ENCODE results near the gene TNN.

Gene TNN

DNA sequence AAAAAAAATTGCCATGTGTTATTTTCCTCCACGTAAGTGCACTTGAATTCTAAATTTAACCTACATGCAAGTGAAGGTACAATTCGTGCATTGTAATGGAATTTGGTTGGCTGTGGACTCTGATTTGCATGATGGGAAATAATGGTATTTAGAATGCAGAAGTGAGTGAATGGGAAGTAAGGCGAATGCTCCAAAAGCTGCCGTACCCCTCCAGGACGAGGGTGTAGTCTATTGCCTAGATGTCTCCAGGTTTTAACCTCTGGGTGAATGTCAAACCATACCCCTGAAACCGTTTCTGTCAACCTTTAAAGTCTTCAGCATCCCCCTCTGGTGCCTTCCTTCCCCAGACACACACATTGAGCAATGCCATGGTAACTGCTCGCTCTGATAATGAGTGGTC, 80.4 kb downstream of the TNN start:
- DNase-seq = no peak

DNA sequence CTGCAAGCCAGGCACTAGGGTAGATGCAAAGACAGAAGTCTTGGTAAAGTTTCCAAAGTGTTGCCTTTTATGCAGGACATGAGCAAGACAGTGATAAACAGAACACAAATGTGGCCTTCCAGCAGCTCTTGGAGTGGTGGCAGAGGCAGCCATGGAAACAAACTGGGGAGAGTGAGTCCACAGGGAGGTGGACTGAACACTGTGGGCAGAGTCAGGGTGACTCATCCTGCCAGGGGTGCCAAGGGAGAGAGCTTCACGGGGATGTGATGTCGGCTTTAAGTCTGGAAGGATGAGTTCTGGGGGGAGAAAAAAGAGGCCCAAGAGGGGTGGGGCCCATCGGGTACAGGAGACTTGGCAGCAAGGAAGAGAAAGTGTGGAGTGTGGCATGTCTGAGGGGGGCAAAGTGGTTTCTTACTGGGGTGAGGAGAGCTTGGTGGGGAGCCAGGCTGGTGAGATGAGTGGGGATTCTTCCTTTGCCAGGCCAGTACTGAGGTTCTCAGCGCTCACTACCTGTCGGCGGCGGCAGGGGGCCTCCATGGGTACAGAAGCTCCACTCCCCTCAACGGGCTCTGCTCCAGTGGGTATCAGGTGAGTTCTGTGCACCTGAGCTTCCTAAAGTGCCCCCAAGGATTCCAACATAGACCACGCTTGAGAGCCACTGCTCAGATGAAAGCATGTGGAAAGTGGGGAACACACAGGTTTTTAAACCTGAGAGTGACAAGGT, 83.1 kb downstream of the TNN start:
- peak; percentile 48 for DNase-seq

DNA sequence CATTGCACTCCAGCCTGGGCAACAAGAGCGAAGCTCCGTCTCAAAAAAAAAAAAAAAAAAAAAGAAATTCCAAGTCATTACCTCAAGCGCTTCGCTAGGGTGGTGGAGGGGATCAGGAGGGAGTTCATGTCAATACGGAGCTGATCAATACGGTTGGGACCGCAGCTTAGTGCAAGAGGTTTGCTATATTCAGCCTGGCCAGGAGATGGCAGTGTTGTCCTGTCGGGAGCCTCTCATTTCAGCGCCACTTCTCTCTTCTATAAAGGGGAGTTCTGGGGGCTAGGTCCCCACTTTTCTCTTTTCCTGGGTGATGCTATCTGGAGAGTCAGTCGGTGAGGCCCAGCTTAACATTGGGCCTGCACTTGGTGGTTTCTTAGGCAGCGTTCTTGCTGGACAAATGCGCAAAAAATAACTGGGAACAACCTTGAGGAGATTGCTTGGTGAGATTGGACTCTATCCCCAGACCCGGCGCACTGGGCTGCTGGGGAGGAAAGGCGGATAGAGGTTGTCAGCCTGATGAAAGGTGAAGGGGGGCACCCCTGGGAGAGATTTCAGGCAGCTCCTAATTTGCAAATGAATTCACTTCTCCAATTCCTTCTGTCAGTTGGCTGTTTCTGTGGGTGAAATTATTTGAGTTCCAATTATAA, 84.5 kb downstream of the TNN start:
- DNase-seq = peak; percentile 68

DNA sequence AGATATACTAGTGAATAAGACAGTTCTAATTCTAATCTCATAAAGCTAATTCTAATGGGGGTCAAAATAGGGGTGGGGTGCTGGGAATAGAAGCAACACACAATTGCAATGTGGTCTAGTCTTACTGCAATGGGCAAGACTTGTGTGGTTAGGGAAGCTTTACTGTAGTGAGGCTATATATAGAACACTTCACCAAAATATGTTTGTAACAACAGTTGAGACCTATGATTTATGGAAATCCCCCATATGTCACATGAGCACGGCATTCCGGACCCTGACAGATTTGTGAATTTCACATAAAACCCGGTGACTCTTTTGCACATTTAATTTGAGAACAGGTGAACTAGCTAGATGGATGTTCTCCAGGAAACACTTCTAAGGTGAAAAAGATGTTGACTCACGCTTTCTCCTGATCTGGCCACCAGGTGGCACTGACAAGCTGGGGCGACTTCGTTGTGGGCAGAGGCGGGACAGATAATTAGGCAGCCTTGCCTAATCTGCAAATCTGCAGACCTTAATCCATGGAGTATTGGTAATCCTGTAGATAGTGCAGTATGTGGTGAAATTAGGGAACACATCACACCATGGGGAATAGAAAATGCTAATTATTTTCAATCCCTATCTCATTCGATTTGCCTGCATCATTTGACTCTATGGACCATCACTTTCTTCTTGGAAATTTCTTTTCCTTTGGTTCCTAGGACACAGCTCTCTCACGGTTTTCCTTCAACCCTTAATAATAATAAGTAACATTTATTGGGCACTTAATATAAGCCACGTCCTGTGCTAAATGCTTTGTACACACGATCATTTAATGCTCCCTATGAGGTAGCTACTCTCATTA, 87.2 kb downstream of the TNN start:
- DNase-seq = peak; percentile 78

DNA sequence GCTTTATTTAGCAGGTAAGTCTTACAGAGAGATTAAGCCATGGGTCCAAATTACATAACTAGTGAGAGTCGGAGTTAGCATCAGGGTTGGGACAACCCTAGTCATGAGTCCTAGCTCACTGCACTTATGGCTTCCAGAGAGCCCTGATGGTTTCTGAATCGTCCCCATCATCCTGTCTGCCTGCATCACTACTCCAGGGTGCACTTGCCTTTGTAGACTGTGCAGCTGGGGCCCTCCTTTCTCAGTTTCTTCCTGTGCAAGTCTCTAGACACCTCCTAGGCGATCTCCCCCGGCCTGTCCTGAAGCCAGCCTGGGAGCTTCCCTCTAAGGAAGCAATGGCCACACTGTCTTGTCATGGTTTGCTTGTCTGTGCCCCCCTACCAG, 87.8 kb downstream of the TNN start:
- DNase-seq = no peak

DNA sequence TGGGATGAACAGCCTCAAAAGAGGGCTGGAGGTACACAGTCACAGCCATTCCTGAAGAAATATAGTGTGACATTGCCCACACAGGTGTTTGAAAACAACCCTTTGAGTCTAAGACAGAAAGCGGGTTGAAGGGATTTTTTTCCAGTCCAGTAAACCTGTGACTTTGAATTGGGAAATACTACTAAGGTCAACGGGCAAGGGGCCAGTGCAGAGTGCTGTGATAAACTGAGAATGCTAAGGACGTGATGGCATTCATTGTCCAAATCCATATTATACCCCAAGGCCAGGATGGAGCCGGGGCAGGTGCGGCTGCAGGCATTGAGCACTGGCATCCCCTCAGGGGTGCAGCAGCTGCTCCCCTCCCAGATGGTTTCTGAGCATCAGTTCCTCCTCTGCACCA, 88.3 kb downstream of the TNN start:
- no peak for DNase-seq

DNA sequence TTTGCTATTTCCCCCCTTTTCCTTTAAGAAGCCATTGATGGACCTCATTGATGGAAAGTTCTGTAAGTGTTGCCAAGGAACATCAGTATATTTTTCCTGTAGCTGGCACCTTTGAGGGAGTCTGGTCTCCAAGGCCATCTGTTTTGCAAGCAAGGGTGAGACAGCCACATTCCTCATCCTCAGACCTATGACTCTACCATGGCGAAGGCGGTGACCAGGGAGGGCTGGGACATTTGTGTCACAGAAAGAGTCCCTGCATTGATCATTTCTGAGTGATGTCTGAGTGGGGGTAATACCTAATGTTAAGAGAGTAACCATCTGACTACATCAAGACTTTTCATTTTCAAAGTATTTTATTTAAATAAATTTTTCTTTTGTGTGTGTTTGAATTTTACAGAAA, 89.6 kb downstream of the TNN start:
- DNase-seq = no peak

DNA sequence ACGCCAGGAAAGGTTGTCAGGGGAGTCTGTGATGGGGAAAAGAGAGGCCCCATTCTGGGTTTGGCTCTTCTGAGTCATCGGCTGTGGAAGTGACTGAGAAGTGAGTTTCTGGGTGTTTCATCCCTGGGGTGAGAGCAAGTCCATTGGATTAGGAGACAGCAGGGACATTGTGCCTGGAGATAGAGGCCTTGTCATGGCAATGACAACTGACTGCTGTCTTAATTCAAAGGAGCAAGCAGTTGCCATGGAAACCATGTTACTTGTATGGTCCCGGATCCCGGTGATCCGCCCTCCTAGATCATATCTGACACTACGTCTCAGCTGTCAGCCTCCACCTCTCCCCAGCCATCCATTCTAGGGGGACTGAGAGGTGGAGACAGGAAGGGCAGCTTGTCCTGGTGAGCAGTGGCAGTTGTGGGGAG, 90.5 kb downstream of the TNN start:
- peak; percentile 26 for DNase-seq

DNA sequence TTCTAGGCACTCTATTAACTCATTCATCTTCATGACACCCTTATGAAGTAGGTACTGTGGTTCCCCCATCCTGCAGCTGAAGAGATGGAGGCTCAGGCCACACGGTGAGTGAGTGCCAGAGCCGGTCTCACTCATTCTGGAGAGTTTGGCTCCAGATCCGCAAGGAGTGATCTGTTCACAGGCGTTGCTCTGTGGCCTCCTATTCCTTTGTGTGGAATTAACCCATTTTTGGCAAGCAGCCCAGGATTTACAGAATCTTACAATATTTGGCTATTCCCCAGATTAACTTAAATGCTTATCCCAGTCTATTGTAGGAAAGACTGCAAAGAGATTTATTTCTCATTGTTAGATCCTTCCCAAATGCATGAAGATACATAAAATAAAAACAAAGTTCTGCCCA, 95.3 kb downstream of the TNN start:
- no peak for DNase-seq

DNA sequence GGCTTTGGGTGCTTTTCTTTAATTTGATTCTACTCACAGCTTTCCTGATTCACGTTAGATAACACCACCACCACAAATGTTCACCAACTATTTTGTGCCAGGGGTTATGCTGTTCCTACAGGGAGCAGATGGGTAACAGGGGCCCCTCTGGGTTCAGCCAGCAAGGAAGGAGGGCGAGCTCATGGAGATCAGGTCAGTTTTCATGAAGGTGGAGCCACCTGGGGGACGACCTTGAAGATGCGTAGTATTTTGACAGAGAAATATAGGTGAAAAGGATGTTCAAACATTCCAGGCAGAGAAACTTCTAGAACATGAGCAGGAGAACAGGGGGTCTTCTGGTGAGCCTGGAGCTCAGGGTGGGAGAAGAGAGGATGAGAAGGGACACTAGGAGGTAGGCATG, 96.1 kb downstream of the TNN start:
- no peak for DNase-seq

DNA sequence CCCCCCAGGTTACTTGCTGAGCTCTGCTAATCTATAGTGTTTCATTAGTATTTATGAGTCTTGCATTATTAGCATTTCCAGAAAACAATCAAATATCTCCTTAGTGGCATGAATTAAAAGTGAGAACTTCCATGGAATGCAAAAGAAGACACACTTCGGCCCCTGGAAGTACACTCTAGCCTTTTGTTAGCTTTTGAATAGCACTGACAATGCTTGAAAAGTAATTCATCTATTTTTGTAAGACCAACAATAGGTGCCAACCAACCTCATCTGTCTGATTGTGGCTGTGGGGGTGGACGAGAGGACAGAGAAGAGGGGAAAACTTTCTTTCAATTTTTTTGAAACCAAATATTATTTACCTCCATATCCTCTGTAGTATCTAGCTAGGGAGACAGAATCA, 97.1 kb downstream of the TNN start:
- no peak for DNase-seq

DNA sequence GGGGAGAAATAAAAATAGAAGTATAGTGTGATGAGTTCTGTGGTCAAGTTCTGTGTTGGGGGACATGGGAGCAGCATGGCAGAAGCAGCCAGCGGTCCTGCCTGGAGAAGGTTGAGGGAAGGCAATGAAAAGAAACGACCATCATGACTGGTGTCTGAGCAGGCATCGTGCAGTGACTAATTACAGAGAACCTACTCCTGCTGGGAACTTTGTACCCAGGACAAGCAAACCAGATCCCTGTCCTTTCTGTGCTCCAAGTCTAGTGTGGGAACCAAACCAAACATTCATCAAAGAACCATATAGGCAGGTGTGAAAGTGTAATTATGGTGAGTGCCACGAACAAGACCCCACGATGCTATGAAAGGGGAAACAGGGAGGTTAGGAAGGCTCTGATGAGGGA, 99.1 kb downstream of the TNN start:
- no peak for DNase-seq

DNA sequence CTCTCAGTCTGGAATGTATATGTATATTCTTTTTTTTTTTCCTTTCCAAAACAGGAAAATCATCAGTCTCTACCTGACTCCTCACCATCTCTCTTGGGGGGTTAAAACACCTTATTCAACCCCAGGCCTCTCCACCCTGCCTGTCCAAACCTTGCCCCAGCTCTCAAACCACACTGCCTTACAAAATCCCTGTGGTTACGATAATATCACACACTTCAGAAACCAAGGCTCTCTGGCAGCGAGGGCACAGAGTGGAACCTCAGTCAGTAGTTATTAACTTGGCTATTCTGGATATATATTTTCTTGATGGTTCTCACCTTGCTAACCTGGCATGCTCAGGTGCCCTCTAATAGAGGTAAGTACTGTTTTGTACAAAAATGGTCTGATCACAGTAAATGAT, 100.2 kb downstream of the TNN start:
- DNase-seq = no peak

DNA sequence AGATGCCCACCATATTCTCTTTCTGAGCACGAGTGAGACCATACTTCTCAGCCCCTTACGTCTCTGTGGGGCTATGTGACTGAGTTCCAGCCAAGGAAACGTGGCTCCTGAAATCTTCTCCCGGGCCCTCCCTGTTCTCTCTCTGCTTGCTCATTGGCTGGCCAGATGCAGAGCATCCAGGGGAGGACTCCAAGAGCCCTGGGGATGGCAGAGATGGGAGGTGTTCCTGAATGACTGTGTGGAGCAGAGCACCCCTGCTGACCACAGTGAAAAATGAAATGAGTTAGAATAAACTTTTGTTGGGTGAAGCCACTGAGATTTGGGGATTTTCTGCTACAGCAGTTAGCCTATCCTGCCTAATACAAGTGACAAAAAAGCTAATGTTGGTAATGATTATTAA, 101.1 kb downstream of the TNN start:
- peak; percentile 19 for DNase-seq

DNA sequence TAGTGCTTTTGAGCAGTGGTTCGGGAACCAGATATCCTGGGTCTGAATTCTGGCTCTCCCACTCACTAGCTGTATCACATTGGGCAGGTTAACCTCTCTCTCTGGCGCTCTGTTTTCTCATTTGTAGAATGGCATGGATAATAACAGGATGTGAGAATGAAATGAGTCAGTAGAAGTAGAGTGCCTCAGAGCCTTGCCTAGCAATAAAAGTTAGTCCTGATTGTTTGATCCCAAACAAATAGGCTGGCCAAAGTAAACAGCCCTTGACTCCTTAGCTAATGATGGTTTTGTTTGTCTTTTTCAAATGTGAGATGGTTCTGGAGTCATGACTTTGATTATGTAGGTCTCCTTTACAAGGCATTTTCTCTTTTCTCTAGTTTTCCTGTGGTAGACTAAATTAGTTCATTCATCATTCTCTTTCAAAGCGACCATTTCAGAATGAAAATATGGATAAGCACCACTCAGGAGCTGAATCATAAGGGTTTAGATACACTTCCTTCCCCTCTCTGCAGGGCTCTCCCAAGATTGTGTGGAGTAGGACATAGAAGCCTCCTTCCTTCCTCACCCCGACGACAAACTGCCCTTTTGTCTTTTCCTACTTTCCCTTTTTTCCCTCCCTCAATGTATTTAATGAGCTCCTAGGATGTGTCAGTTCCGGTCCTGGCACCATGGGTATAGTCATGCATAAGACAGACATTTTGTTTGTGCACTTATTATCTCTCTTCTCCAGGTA, 101.8 kb downstream of the TNN start:
- peak; percentile 79 for DNase-seq

DNA sequence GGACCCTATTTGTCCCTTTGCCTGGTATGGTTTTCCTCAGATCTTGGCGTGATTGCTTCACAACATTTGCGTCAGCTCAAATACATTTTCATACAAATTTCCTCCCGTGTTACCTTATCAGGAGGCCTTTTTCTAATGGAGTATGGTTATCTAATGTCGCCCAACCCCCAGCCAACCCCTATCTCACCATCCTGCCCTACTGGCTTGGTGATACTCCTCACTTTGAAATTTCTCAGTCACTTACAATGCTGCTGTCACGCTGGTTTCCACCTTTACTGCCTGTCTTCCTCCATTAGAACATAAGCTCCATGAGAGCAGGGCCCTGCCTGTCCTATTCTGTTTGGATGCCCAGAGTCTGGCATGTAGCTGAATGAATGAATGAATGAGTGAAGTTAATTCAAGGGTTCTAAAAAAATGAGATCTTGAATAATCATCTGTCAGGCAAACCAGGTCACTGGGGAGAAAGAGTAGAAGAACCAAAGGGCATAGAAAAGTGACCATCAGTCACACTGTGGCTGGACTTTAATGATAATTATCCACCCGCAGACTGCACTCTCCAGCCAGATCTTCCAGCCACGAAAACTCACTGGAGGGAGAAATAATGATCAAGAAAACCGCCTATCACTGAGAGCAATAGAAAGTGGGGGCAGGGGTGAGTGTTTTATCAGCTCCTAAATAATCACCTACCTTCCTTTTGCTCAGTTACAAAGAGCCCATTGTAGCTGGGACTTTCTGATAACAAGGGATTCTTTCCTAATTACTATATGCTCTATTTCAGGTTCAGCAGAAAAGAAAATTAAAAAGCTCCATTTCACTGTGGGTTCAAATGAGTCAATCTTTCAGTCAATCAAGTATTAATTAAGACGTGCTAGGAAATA, 103.6 kb downstream of the TNN start:
- no peak for DNase-seq

DNA sequence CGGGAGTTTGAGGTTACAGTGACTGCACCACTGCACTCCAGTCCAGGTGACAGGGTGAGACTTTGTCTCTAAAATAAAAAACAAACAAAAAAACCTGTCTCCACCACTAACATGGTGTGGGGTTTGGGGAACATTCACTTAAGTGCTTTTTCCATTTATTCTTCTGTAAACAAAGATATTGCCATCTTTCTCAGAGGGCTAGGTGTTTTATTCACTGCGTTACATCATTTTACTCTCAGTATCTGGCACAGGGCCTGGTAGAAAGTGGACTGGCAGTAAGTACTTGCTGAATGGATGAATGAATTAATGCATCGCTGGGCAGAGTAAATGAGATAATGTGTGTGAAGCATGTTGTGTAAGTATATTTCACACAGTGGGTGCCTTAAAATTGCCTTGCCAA, 104.9 kb downstream of the TNN start:
- DNase-seq = peak; percentile 8

DNA sequence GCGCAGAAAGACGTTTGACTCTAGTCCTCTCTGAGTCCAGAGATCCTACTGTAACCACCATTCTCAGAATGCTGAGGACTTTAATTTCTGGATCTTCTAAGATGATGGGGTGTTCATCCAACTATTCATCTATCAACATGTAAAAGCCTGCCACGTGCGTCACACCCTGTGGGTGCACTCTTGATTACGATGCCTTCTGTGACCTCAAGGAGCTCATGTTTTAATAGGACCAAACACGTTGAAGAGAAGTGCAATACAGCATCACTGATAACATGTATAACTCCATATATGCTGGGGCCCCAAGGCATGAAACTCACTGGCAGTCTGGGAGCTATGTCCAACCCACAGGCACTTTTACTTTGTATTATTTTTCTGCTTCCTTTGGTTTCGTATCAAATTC, 105.9 kb downstream of the TNN start:
- DNase-seq = no peak

DNA sequence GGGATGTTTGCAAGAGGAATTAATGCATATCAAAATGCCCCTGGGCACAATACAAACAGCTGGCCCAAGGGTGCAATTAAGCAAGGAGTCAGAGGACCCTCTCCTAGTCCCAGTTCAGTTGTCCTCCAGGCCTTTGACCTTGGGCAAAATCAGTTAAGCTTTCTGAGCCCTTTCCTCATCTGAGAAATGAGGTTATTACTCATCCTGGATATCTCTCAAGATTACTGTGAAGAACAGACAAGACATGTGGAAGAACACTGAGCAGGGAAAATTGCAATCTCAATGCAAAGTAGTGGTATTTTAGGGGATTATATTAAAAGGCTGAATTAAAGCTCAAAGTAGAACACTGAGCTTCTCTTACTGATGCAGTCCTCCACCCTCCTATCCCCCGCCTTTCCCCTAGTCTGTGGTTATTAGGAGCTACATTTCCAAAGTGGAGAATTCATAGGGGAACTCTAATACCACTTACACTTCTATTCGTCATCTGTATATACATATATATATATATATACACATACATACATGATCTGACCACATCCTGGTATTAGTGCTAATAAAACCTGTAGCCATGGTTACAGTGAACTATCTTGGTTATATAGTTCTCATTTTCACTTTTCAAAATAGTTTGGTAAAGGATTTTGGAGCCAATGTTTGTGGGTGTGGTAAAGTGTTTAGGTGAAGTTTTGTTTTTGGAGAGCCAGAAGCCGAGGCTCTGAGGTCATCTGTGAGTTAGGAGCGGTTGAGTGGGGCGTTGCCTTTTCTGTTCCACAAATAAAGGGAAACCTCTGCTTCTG, 106.9 kb downstream of the TNN start:
- no peak for DNase-seq

DNA sequence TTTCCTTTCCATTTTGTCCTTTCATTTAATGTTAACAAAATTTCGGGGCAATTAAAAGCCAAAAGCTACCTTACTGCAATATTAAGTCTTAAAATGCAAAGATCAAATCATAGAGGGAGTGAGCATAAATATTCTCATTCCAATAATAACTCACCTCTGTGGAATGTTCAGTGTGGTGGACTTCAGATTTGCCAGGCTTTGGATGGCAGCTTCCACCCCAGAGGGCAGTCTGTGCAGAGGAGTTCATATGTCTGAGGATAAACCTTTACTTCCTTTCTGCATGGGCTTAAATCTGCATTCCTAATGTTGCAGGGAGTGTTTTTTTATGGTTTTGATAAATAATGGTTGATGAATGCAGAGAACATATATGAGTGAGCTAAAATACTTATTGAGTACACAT, 108.6 kb downstream of the TNN start:
- DNase-seq = no peak

DNA sequence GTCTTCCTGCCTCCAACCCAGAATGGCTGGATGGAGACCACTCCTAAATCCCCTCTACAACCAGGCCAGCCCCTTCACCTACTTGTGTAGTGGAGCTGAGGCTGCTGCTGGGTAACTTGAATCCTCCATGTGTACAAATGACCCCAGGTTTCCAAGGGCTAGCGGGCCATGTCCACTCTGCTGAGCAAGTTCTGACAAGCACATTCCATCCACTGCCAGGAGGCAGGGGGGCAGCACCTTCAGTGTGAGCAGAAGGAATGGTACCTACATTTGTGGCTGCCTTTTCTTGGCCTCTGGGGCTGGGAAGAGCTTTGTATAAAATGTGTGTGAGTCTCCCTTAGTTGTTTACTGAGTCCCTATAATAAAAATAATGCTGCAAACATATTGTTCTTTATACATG, 110.4 kb downstream of the TNN start:
- no peak for DNase-seq

DNA sequence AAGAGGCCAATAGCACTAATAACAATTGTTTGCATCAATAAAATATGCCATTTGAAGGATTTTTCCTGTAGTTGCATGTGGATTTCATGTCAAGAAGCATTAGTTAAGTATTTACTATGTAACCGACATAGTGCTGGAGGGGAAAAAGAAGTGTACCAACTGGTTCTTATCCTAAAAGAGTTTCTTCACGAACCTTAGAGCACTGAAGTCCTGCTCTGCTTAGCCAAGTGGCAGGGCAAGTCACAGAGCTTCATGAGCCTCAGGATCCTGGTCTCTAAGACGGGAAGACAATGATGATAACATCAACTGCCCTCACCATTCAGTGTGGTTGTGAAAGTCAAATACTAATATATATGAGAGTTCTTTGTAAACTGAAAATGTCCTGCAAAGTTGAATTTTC, 110.8 kb downstream of the TNN start:
- DNase-seq = no peak
